Natural killer cell (primary cell): ENCODE data around the gene NLE1. TPM values are rescaled to one million over a fixed set of nuclear protein-coding genes. Genes with fewer than 3 reads are reported as not detected.

Experiments
- ATAC-seq, 3 donors: fragments of 150-1000 bp in 2 of 3; fragments of 200-7000 bp in 1 of 3; cut with Tn5 transposase; 1 replicate in 1 of 3; 2 replicates in 2 of 3; pipeline ENCODE4 v1.10.0; 2021; ENCODE audit warnings: mild to moderate bottlenecking in 2 of 3, moderate library complexity in 2 of 3
- DNase-seq, 2 donors: peaks; one replicate each; pipeline versions ENCODE4 v3.0.0 to v3.0.0-alpha.2; 2013 to 2021; ENCODE audit warnings: mixed read lengths in 1 of 2
- H3K27ac ChIP-seq: one replicate; pipeline ENCODE4 v1.5.1; 2013; ENCODE audit warnings: mild to moderate bottlenecking, low read length
- H3K27me3 ChIP-seq: one replicate; pipeline ENCODE4 v1.6.1; 2013; ENCODE audit warnings: low read length; ENCODE audit not compliant: control insufficient read depth, insufficient read depth
- H3K36me3 ChIP-seq: one replicate; pipeline ENCODE4 v1.6.1; 2013; ENCODE audit warnings: low read length; ENCODE audit not compliant: control insufficient read depth, insufficient read depth
- H3K4me1 ChIP-seq: one replicate; pipeline ENCODE4 v1.6.1; 2013; ENCODE audit warnings: low read length; ENCODE audit not compliant: control insufficient read depth, insufficient read depth
- H3K4me3 ChIP-seq: one replicate; pipeline ENCODE4 v1.5.1; 2013; ENCODE audit warnings: low read length
- H3K9me3 ChIP-seq: one replicate; pipeline ENCODE4 v1.6.1; 2013; ENCODE audit warnings: low read length; ENCODE audit not compliant: control insufficient read depth, insufficient read depth
- H3K27ac Mint-ChIP-seq, 2 donors: one replicate each; pipeline ENCODE4 v1.8.0; 2022; ENCODE audit warnings: mild to moderate bottlenecking in 2 of 2, mixed read lengths in 2 of 2, moderate library complexity in 1 of 2
- H3K27me3 Mint-ChIP-seq, 2 donors: one replicate each; pipeline ENCODE4 v1.8.0; 2022; ENCODE audit warnings: low read depth in 2 of 2, mixed read lengths in 2 of 2
- H3K36me3 Mint-ChIP-seq: one replicate; pipeline ENCODE4 v1.8.0; 2022; ENCODE audit warnings: mixed read lengths
- H3K4me1 Mint-ChIP-seq, 2 donors: one replicate each; pipeline ENCODE4 v1.8.0; 2022; ENCODE audit warnings: mixed read lengths in 2 of 2
- H3K4me3 Mint-ChIP-seq: one replicate; pipeline ENCODE4 v1.8.0; 2022; ENCODE audit warnings: mild to moderate bottlenecking, moderate library complexity, mixed read lengths
- H3K9me3 Mint-ChIP-seq, 2 donors: one replicate each; pipeline ENCODE4 v1.8.0; 2022; ENCODE audit warnings: mixed read lengths in 2 of 2
- WGBS: methylation state at CpG from one replicate; pipeline ENCODE4 v1.1.7; 2013; ENCODE audit warnings: missing lambda C conversion rate; ENCODE audit not compliant: insufficient coverage; 5-methylcytosine and 5-hydroxymethylcytosine counted together
- intact Hi-C: fragments of 100-400 bp; cut with micrococcal nuclease; formaldehyde crosslinking; loops from one replicate; pipeline ENCODE4 v1.14.2; 2022
- total RNA-seq, 4 donors: library from RNA; stranded (reverse); fragments of 120-200 nt in 1 of 4; gene quantifications; one replicate each; pipeline versions ENCODE4 v1.2.3 to v1.2.4, GENCODE V29; 2013 to 2022
- TF ChIP-seq, protein P1 (sequence below): fragments of 200-600 bp; IDR thresholded peaks from one replicate; pipeline ENCODE4 v1.8.0; 2022; ENCODE audit warnings: antibody characterized with exemption

Gene NLE1
- total RNA-seq, 3 donors from 2014 or later (not counting 1 experiment from before 2014, with no cell fraction given), result 4.0 to 7.9 (median 6.1) TPM

DNA sequence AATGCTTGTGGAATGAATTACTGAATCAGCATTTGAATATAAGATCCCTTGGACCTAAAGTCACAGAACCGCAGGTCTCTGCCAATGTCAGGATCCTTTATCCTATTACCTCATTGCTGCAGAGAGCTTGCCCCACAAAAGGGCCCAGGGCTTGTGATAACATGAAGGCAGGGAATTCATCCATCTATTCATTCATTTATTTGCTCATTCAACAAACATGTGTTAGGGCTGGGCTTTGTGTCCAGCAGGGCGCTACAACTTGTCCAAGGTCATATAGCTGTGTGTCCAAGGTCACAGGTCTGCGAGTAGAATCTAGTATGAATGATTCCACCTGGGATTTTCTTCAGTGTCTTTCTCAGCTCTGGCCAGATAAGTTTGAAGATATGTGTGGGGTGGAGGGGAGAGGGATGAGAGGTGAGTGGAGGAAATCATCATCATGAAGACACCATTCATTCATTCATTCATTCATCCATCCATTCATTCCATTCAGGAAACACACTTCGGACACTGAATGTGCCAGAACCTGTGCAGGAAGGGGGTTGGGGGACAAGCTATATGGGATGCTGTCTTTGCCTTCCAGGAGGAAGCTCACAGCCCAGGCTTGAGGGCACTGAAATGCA is 4.2 kb upstream of the NLE1 start:
- intact Hi-C loops, result no loop called here
- no peaks in the 10 kb centered on the region for H3K27me3 ChIP-seq
- no peak overlapping the region for H3K27ac ChIP-seq
- peaks cover 12% of the 10 kb centered on the region for H3K4me1 ChIP-seq
- H3K9me3 ChIP-seq, result no peaks in the 10 kb centered on the region
- Mint-ChIP-seq H3K4me1 (peaks cover 4 to 6% of the 10 kb centered on the region in 2 donors), H3K9me3 (no peaks in the 10 kb centered on the region), H3K27me3 (no peaks in the 10 kb centered on the region), H3K4me3 (no peak overlapping the region), H3K27ac (no peak overlapping the region), H3K36me3 (no peaks in the 10 kb centered on the region)
- WGBS, result 96% methylated on average over 4 of the region's 4 CpGs
- DNase-seq, result no peak
- TF ChIP-seq, protein P1, sequence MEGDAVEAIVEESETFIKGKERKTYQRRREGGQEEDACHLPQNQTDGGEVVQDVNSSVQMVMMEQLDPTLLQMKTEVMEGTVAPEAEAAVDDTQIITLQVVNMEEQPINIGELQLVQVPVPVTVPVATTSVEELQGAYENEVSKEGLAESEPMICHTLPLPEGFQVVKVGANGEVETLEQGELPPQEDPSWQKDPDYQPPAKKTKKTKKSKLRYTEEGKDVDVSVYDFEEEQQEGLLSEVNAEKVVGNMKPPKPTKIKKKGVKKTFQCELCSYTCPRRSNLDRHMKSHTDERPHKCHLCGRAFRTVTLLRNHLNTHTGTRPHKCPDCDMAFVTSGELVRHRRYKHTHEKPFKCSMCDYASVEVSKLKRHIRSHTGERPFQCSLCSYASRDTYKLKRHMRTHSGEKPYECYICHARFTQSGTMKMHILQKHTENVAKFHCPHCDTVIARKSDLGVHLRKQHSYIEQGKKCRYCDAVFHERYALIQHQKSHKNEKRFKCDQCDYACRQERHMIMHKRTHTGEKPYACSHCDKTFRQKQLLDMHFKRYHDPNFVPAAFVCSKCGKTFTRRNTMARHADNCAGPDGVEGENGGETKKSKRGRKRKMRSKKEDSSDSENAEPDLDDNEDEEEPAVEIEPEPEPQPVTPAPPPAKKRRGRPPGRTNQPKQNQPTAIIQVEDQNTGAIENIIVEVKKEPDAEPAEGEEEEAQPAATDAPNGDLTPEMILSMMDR, result no peak
- H3K36me3 ChIP-seq, result no peaks in the 10 kb centered on the region
- ATAC-seq, result no peak
- no peak overlapping the region for H3K4me3 ChIP-seq

DNA sequence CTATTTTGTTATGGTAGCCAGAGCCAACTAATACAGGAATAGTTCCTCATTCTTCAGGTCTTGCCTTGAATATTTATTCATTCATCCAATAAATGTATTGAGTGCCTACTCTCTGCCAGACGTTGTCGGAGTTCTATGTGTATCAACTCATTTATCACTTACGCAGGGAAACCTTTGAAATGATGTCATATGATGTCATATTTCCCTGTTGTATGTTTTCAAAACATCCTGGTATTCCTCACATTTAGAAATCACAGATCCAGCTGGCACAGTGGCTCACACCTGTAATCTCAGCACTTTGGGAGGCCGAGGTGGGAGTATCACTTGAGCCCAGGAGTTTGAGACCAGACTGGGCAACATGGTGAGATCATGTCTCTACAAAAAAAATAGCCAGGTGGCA is 2.7 kb upstream of the NLE1 start:
- no peaks in the 10 kb centered on the region for H3K27me3 ChIP-seq
- H3K27ac ChIP-seq, result no peak overlapping the region
- intact Hi-C loops, result no loop called here
- no peak overlapping the region for H3K4me3 ChIP-seq
- Mint-ChIP-seq H3K27me3 (no peaks in the 10 kb centered on the region), H3K4me3 (no peak overlapping the region), H3K4me1 (peaks cover 4 to 6% of the 10 kb centered on the region in 2 donors), H3K9me3 (no peaks in the 10 kb centered on the region), H3K27ac (no peak overlapping the region), H3K36me3 (no peaks in the 10 kb centered on the region)
- DNase-seq (no peak), ATAC-seq (no peak)
- WGBS, result 95% methylated on average over 4 of the region's 4 CpGs
- H3K9me3 ChIP-seq, result no peaks in the 10 kb centered on the region
- TF ChIP-seq, protein P1, result no peak
- peaks cover 16% of the 10 kb centered on the region for H3K4me1 ChIP-seq
- peaks cover 2% of the 10 kb centered on the region for H3K36me3 ChIP-seq

DNA sequence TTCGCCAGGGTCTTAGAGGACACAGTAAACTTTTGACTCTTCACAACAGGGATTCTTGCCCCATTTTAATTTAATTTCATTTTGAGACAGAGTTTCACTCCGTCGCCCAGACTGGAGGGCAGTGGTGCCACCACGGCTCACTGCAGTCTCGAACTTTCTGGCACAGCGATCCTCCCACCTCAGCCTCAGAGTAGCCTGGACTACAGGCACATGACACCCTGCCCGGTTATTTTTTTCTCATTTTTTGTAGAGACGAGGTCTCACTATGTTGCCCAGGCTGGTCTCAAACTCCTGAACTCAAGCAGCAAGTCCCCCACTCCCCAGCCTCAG is 329 bp upstream of the NLE1 start:
- Histone ChIP-seq H3K4me1 (peaks cover 16% of the 10 kb centered on the region), H3K27ac (no peak overlapping the region), H3K4me3 (no peak overlapping the region), H3K27me3 (no peaks in the 10 kb centered on the region), H3K36me3 (peaks cover 23% of the 10 kb centered on the region), H3K9me3 (no peaks in the 10 kb centered on the region)
- Mint-ChIP-seq H3K9me3 (no peaks in the 10 kb centered on the region), H3K36me3 (no peaks in the 10 kb centered on the region), H3K4me3 (peak overlapping the region; percentile 84), H3K4me1 (peaks cover 4 to 6% of the 10 kb centered on the region in 2 donors), H3K27ac (peak overlapping the region; percentile 29 to 58), H3K27me3 (no peaks in the 10 kb centered on the region)
- TF ChIP-seq, protein P1, result peak; percentile 23
- intact Hi-C loops, result no loop called here
- ATAC-seq (no peak), DNase-seq (no peak)
- WGBS, result 71% methylated on average over 8 of the region's 8 CpGs

DNA sequence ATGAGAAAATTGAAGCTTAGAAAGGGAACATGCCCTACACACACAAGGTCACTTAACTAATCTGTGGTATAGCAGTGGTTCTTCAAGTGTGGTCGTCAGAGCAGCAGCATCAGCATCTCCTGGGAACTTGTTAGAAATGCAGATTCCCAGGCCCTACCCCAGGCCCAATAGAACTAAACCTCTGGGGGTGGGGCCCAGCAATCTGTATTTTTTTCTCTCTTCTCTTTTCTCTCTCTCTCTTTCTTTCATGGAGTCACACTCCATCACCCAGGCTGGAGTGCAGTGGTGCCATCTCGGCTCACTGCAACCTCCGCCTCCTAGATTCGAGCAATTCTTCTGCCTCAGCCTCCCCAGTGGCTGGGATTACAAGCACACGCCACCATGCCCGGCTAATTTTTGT is 3.9 kb downstream of the NLE1 start:
- no peak overlapping the region for H3K27ac ChIP-seq
- peaks cover 16% of the 10 kb centered on the region for H3K4me1 ChIP-seq
- no peaks in the 10 kb centered on the region for H3K27me3 ChIP-seq
- no peaks in the 10 kb centered on the region for H3K9me3 ChIP-seq
- Mint-ChIP-seq H3K4me3 (no peak overlapping the region), H3K4me1 (peaks cover 4 to 6% of the 10 kb centered on the region in 2 donors), H3K27me3 (no peaks in the 10 kb centered on the region), H3K9me3 (no peaks in the 10 kb centered on the region), H3K27ac (no peak overlapping the region), H3K36me3 (peaks cover 18% of the 10 kb centered on the region)
- no peak overlapping the region for H3K4me3 ChIP-seq
- TF ChIP-seq, protein P1, result no peak
- peaks cover 65% of the 10 kb centered on the region for H3K36me3 ChIP-seq
- intact Hi-C loops, result no loop called here
- DNase-seq (peak in 1 of 2 donors; percentile 27), ATAC-seq (no peak)
- 93% methylated on average over 6 of the region's 6 CpGs for WGBS
